DOHH2 (cell line): ENCODE measurements around the gene UBN1.

Source experiments
- CTCF ChIP-seq: fragments of 200-600 bp; sonication (generic); IDR thresholded peaks from one replicate; pipeline ENCODE4 v1.5.1; 2014; ENCODE audit warnings: antibody characterized with exemption, mild to moderate bottlenecking, low read depth, low read length; ENCODE audit not compliant: poor library complexity, severe bottlenecking
- EZH2phosphoT487 ChIP-seq: fragments of 200-600 bp; sonication (generic); IDR thresholded peaks from 2 replicates; pipeline ENCODE4 v1.6.1; 2017; ENCODE audit warnings: borderline replicate concordance, mild to moderate bottlenecking, antibody characterized with exemption, low read length, moderate library complexity, mixed read lengths

- no peak for TF ChIP-seq CTCF
- no peak for TF ChIP-seq EZH2phosphoT487
These were observed 700 bp downstream of the UBN1 start for GRCh38 chr16:4847774-4848587.
